OCI-LY7 (cell line): ENCODE results near the gene DDX5. TPM values are rescaled to one million over a fixed set of nuclear protein-coding genes. Genes with fewer than 3 reads are reported as not detected.

Experiments used
- BruUV-seq: library from RNA; stranded (reverse); fragments of 400-500 nt; replicated peaks from 2 replicates; lab custom pipeline; 2021; lab: Mats Ljungman, UMichigan
- CTCF ChIA-PET: fragments of 300-600 bp; sonication (Branson Sonifier 250); formaldehyde crosslinking; loops from one replicate; lab custom pipeline; 2022; ENCODE audit warnings: antibody characterized with exemption; ENCODE audit not compliant: unreplicated experiment; lab: Charles Lee
- POLR2A ChIA-PET: fragments of 300-600 bp; sonication (Branson Sonifier 250); formaldehyde crosslinking; loops from one replicate; lab custom pipeline; 2022; ENCODE audit warnings: antibody characterized with exemption; lab: Charles Lee
- DNase-seq: peaks from one replicate; pipeline ENCODE4 v3.0.0-alpha.2; 2015; ENCODE audit warnings: low spot score
- H2AFZ ChIP-seq: fragments of 200-600 bp; sonication (generic), shearing (Covaris generic); 2 replicates; pipeline ENCODE4 v1.6.1; 2014; ENCODE audit warnings: mild to moderate bottlenecking, antibody characterized with exemption, low read length, moderate library complexity
- H3K27ac ChIP-seq: fragments of 200-600 bp; sonication (generic); 2 replicates; pipeline ENCODE4 v1.5.1; 2014; ENCODE audit warnings: mixed run types, low read depth, mild to moderate bottlenecking, moderate library complexity, low read length, inconsistent platforms; ENCODE audit not compliant: poor library complexity, severe bottlenecking
- H3K36me3 ChIP-seq: fragments of 200-600 bp; sonication (generic); 2 replicates; pipeline ENCODE4 v1.6.1; 2014; ENCODE audit warnings: mild to moderate bottlenecking, antibody characterized with exemption, low read length, moderate library complexity, mixed read lengths; ENCODE audit not compliant: insufficient read depth
- H3K4me1 ChIP-seq: fragments of 200-600 bp; sonication (generic); 2 replicates; pipeline ENCODE4 v1.5.1; 2014; ENCODE audit warnings: mild to moderate bottlenecking, low read length; ENCODE audit not compliant: insufficient read depth, poor library complexity, severe bottlenecking
- H3K4me2 ChIP-seq: fragments of 200-600 bp; sonication (generic); 2 replicates; pipeline ENCODE4 v1.6.1; 2014; ENCODE audit warnings: mild to moderate bottlenecking, low read length
- H3K4me3 ChIP-seq: fragments of 200-600 bp; sonication (generic); 2 replicates; pipeline ENCODE4 v1.5.1; 2014; ENCODE audit warnings: mild to moderate bottlenecking, low read depth, low read length; ENCODE audit not compliant: poor library complexity, severe bottlenecking
- H3K79me2 ChIP-seq: fragments of 200-600 bp; sonication (generic); 2 replicates; pipeline ENCODE4 v1.6.1; 2016; ENCODE audit warnings: low read depth, mild to moderate bottlenecking, low read length, moderate library complexity, mixed read lengths; ENCODE audit not compliant: insufficient read depth
- H3K9me2 ChIP-seq: fragments of 200-600 bp; sonication (generic); 2 replicates; pipeline ENCODE4 v1.6.1; 2016; ENCODE audit warnings: mild to moderate bottlenecking, low read length, mixed read lengths; ENCODE audit not compliant: insufficient read depth
- H3K9me3 ChIP-seq: fragments of 200-600 bp; sonication (generic); 2 replicates; pipeline ENCODE4 v1.6.1; 2014; ENCODE audit warnings: mild to moderate bottlenecking, mixed run types, low read length, mixed read lengths
- H4K20me1 ChIP-seq: fragments of 200-600 bp; sonication (generic); 2 replicates; pipeline ENCODE4 v1.6.1; 2014; ENCODE audit warnings: mild to moderate bottlenecking, antibody characterized with exemption, low read length, moderate library complexity, mixed read lengths; ENCODE audit not compliant: insufficient read depth
- CTCF ChIP-seq: fragments of 200-600 bp; sonication (generic); conservative IDR thresholded peaks from 2 replicates; pipeline ENCODE4 v1.5.1; 2014; ENCODE audit warnings: mild to moderate bottlenecking, antibody characterized with exemption, low read length, moderate library complexity, mixed read lengths
- EZH2phosphoT487 ChIP-seq: fragments of 200-600 bp; sonication (generic); IDR thresholded peaks from 2 replicates; pipeline ENCODE4 v1.6.1; 2018; ENCODE audit warnings: low read depth, borderline replicate concordance, mild to moderate bottlenecking, mixed run types, antibody characterized with exemption, low read length, moderate library complexity, mixed read lengths
- intact Hi-C: fragments of 100-400 bp; cut with micrococcal nuclease; formaldehyde crosslinking; loops from one replicate; pipeline ENCODE4 v1.10.0; 2022; ENCODE audit not compliant: unreplicated experiment
- total RNA-seq, 2 experiments: library from RNA; depleted of rRNA in 1 of 2; stranded (reverse); fragments of >200 nt in 1 of 2; shearing (Covaris generic) in 1 of 2; gene quantifications; 2 replicates each; pipeline ENCODE4 v1.2.3, GENCODE V29; 2014 to 2022

The DDX5 gene
- total RNA-seq, 2 experiments from 2014 or later = 362 to 815 TPM

DNA sequence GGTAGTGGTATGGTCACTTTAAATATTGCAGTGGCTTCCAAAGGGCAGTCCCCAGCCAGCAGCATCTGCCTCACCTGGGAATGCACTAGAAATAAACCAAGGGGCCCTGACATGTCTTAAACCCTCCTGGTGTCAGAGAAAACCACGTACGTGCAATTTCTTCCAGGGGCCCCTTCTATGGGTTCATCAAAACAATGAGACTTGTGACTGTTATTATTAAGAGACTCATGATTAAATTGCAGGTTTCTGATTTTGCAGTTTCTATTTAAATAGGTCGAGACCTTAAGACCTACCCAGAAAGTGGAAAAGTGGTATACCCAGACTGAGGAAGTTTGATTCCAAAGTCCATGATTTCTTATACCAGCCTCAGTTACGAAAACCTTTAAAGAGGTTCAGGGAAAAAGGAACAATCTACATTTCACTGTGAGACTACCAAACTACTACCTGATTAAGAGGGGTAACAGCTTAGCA, 8.5 kb downstream of the DDX5 start:
- Histone ChIP-seq H3K36me3 (peaks cover 74% of the 10 kb centered on the region), H3K9me2 (no peaks in the 10 kb centered on the region), H3K4me1 (peaks cover 67% of the 10 kb centered on the region), H2AFZ (no peak overlapping the region), H4K20me1 (peaks cover 34% of the 10 kb centered on the region; the same call in 1 of the 2 replicates), H3K27ac (peak overlapping the region; percentile 96), H3K4me3 (peak overlapping the region; percentile 87), H3K4me2 (peak overlapping the region; percentile 76), H3K9me3 (no peaks in the 10 kb centered on the region), H3K79me2 (peaks cover 80% of the 10 kb centered on the region)
- ChIA-PET CTCF (no interaction called here), POLR2A (interaction anchor here (1.6 to 2.0 kb wide), 3 partner anchors 8 to 78 kb away, joined by 6 to 17 read pairs (median 7); partner anchors contain the start of gene DDX5)
- BruUV-seq = no TSS peak
- TF ChIP-seq EZH2phosphoT487 = no peak
- TF ChIP-seq CTCF = peak; percentile 50; the same call in 1 of the 2 replicates
- intact Hi-C loops = loop anchor here (1.0 to 5.0 kb wide), 2 partner anchors 152 to 570 kb away; no protein-coding TSS in a partner anchor
- DNase-seq = no peak

- DNase-seq = peak; percentile 96
- H3K4me3 ChIP-seq = peak within 1 kb of the TSS; percentile 87
- CTCF ChIA-PET = interaction anchor here (0.5 kb wide), 1 partner anchor 85 kb away, joined by 4 read pairs; no protein-coding TSS in a partner anchor
- TSS peak; percentile 89 for BruUV-seq
- peaks cover 27% of the 10 kb centered on the region; the same call in 1 of the 2 replicates for H4K20me1 ChIP-seq
- H2AFZ ChIP-seq = peak within 1 kb of the TSS; percentile 12; the same call in 1 of the 2 replicates
- peaks cover 74% of the 10 kb centered on the region for H3K36me3 ChIP-seq
- intact Hi-C loops = loop anchor here (1.0 to 5.0 kb wide), 3 partner anchors 152 to 570 kb away; no protein-coding TSS in a partner anchor
- H3K27ac ChIP-seq = peak within 1 kb of the TSS; percentile 96
- H3K4me2 ChIP-seq = peak within 1 kb of the TSS; percentile 76
- H3K4me1 ChIP-seq = peaks cover 63% of the 10 kb centered on the region
- H3K9me3 ChIP-seq = no peaks in the 10 kb centered on the region
- peaks cover 80% of the 10 kb centered on the region for H3K79me2 ChIP-seq
- TF ChIP-seq CTCF = peak; percentile 86
- no peak for TF ChIP-seq EZH2phosphoT487
- POLR2A ChIA-PET = interaction anchor here (0.9 to 2.0 kb wide), 9 partner anchors 9 to 85 kb away, joined by 3 to 17 read pairs (median 5); partner anchors contain the start of genes CEP95, DDX5 and MILR1
- no peaks in the 10 kb centered on the region for H3K9me2 ChIP-seq
These were observed 9.1 kb downstream of the DDX5 start, which contains the start of gene POLG2 for GRCh38 chr17:64496786-64497564. TSS of gene POLG2 (minus strand) at chr17:64497054. CDS start at chr17:64496968, 86 bp downstream.
